ENCODE measurements around the gene SLC18A2. TPM values are rescaled to one million over a fixed set of nuclear protein-coding genes. Genes with fewer than 3 reads are reported as not detected.
"Not testable (repeated sequence)": the region's sequence is repeated elsewhere in the genome, so short reads cannot be mapped to it uniquely, and the experiment has no call there.

SLC18A2 gene
- total and polyA plus RNA-seq, 9 donors, result 2.4 to 12.0 (median 6.3) TPM

DNA sequence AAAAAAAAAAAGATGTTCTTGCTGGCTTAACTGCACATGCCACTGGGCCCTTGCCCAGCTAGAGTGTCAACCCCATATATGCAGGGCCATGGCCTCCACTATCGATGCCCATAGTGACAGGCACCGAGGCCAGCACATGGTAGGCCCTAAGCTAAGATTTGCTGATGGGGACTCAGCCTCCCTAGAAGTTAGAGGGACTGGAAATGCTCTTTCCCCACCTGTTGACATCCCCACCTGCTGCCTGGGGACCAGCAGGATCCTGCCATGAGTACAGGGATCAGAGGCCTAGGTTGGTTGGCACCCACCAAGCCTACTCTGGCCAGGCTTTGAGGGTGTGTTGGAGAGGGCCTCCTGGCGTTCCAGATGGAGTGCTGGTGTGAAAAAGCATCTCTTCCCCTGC lies 16.0 kb upstream of the SLC18A2 start:
- Histone ChIP-seq H3K27me3 (no peaks in the 10 kb centered on the region), H3K27ac (no peak overlapping the region), H3K9me3 (no peaks in the 10 kb centered on the region), H3K4me1 (ENCODE audit: insufficient read depth) (no peaks in the 10 kb centered on the region), H3K4me3 (no peak overlapping the region), H3K36me3 (no peaks in the 10 kb centered on the region)
- DNase-seq, result no peak
- intact Hi-C loops (cut with DNase I), result no loop called here
- WGBS, 3 donors, result 81 to 100% (median 91%) methylated on average over 3 of the region's 3 CpGs
- TF ChIP-seq CTCF (IDR thresholded peaks at IDR 0.05), result no peak
- no peak for TF ChIP-seq EP300 (IDR thresholded peaks at IDR 0.05)
- no peak for TF ChIP-seq POLR2A (IDR thresholded peaks at IDR 0.05)

- intact Hi-C loops (cut with DNase I), result no loop called here
- H3K27me3 ChIP-seq, result no peaks in the 10 kb centered on the region
- DNase-seq, result peak in 2 of 5 donors; percentile 20 to 58
These were observed 14.0 kb upstream of the SLC18A2 start for GRCh38 chr10:117226813-117227451.

DNA sequence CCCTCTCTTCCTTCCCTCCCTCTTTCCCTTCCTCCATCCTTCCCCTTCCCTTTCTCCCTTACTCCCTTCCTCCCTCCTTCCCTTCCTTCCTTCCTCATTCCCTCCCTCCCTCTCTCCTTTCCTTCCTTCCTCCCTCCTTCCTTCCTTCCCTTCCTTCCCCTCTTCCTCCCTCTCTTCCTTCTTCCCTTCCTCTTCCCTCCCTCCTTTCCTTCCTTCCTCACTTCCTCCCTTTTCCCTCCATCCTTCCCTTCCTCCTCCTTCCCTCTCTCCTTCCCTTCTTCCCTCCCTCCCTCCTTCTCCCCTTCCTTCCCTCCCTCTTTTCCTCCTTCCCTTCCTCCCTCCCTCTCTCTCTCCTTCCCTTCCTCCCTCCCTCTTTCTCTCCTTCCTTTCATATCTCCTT lies 12.7 kb upstream of the SLC18A2 start:
- intact Hi-C loops (cut with DNase I), result no loop called here
- no peak for DNase-seq
- Histone ChIP-seq H3K36me3 (no peaks in the 10 kb centered on the region), H3K4me1 (ENCODE audit: insufficient read depth) (no peaks in the 10 kb centered on the region), H3K9me3 (no peaks in the 10 kb centered on the region), H3K27ac (no peak overlapping the region), H3K4me3 (no peak overlapping the region), H3K27me3 (no peaks in the 10 kb centered on the region)
- TF ChIP-seq POLR2A (IDR thresholded peaks at IDR 0.05) (no peak), EP300 (IDR thresholded peaks at IDR 0.05) (no peak), CTCF (IDR thresholded peaks at IDR 0.05) (no peak)

More at GRCh38 chr10:117226813-117227451, 14.0 kb upstream of the SLC18A2 start:
- no peak overlapping the region for H3K27ac ChIP-seq
- no peaks in the 10 kb centered on the region for H3K9me3 ChIP-seq
- H3K4me3 ChIP-seq, result no peak overlapping the region
- H3K4me1 ChIP-seq (ENCODE audit: insufficient read depth), result no peaks in the 10 kb centered on the region
- 32 to 41% (median 33%) methylated on average over 10 of the region's 10 CpGs for WGBS, 3 donors
- TF ChIP-seq CTCF (IDR thresholded peaks at IDR 0.05) (no peak), EP300 (IDR thresholded peaks at IDR 0.05) (no peak), POLR2A (IDR thresholded peaks at IDR 0.05) (no peak)
- no peaks in the 10 kb centered on the region for H3K36me3 ChIP-seq

DNA sequence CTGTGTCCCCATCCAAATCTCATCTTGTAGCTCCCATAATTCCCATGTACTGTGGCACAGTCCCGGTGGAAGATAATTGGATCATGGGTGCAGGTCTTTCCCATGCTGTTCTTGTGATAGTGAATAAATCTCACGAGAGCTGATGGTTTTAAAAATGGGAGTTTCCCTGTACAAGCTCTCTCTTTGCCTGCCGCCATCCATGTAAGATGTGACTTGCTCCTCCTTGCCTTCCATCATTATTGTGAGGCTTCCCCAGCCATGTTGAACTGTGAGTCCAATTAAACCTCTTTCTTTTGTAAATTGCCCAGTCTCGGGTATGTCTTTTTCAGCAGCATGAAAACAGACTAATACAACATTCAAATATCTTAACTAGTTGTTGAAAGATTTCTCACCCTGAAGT lies 10.8 kb upstream of the SLC18A2 start:
- H3K27ac ChIP-seq; H3K36me3 ChIP-seq; H3K9me3 ChIP-seq; intact Hi-C loops (cut with DNase I); H3K27me3 ChIP-seq; H3K4me1 ChIP-seq (ENCODE audit: insufficient read depth); DNase-seq; H3K4me3 ChIP-seq: not testable (repeated sequence)
- 93 to 97% (median 95%) methylated on average over 4 of the region's 4 CpGs for WGBS, 3 donors

- Histone ChIP-seq H3K4me3 (no peak overlapping the region), H3K36me3 (no peaks in the 10 kb centered on the region), H3K4me1 (ENCODE audit: insufficient read depth) (no peaks in the 10 kb centered on the region), H3K27ac (no peak overlapping the region), H3K27me3 (no peaks in the 10 kb centered on the region), H3K9me3 (no peaks in the 10 kb centered on the region)
- no peak for DNase-seq
- WGBS, 3 donors, result 91 to 95% (median 94%) methylated on average over 5 of the region's 5 CpGs
- TF ChIP-seq POLR2A (IDR thresholded peaks at IDR 0.05) (no peak), EP300 (IDR thresholded peaks at IDR 0.05) (no peak), CTCF (IDR thresholded peaks at IDR 0.05) (no peak)
- intact Hi-C loops (cut with DNase I), result no loop called here
These were observed 3.4 kb upstream of the SLC18A2 start for GRCh38 chr10:117237401-117237991.

Measured in ovary (tissue), 9 donors.